Cerebellar cortex (tissue), 1 donor: Measurements from ENCODE around the gene SLC13A4.
A peak's percentile ranks its signal among the peaks of the same experiment; 100 is the strongest.
"Not testable (repeated sequence)": the region's sequence is repeated elsewhere in the genome, so short reads cannot be mapped to it uniquely, and the experiment has no call there.

Experiments
- DNase-seq: peaks from one replicate; pipeline ENCODE4 v3.0.0-alpha.2; 2015; ENCODE audit warnings: low spot score

Gene SLC13A4

DNA sequence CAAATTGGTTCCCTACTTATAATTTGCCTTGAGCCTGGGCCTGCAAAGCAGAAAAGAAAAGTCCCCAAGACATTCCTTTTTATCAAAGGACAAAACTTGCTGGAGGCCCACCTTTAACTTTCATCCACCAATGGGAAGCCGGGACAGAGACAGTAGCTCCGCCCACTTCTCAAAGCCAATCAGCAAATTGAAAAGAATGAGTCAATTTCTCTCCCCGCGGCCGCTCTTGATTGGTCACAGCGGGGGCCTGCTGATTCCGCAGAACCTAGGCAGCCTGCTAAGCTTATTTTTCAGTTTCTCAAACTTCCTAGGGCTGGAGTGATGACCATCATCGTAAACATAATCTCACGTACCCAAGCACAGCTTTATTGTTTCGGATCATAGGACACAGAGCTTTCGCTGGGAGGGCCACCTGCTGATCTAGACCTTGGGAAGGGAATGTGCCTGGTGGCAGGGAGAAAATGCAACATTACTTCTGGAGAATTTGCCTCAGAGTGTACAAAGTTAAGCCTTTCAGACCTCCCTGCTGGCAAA is at the start of gene SLC13A4:
TSS of gene SLC13A4 (minus strand) at position 51 of the 534 bp plus-strand sequence. CDS start 690 bp downstream, outside the sequence.
- no peak for DNase-seq

GRCh38 chr7:135775915-135776314 is 47.9 kb upstream of the SLC13A4 start:
- DNase-seq = not testable (repeated sequence)

DNA sequence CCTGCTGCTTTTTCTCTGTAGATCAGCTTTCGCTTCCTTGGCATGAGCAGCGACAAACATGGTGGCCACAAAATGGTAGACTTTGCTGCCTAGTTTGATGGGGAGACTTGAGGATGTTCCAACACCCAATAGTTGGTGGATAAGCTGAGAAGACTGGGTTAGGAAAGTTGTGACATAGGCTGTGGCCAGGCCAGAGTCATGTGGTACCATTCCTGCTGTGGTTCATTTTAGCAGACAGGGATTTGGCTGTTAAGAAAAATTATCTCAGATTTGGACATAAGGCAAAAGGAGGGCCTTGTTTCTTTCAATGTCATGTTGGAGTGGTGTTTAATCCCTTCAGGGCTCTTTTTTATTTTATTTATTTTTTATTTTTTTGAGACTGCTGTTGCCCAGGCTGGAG is 47.2 kb upstream of the SLC13A4 start:
- DNase-seq = no peak

GRCh38 chr7:135774284-135774683 is 46.3 kb upstream of the SLC13A4 start:
- DNase-seq = no peak

DNA sequence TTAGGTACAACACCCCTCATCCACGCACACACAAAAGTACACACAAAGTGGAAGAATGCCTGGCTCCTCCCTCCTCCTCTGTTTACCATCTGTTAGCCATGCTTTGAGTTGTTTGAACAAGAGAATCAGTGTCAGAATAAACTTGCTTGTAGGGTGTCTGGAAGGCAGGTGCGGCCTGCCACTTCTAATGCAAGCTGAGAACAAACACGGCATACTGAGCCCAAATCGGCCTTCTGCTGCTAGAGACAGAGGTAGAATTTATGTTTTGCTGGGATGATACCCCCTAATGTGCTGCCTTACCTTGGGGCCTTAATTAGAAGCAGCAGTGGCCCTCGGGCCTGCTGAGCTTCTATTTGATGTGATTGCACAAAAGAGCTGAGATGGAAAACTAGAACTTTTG is 45.5 kb upstream of the SLC13A4 start:
- no peak for DNase-seq

DNA sequence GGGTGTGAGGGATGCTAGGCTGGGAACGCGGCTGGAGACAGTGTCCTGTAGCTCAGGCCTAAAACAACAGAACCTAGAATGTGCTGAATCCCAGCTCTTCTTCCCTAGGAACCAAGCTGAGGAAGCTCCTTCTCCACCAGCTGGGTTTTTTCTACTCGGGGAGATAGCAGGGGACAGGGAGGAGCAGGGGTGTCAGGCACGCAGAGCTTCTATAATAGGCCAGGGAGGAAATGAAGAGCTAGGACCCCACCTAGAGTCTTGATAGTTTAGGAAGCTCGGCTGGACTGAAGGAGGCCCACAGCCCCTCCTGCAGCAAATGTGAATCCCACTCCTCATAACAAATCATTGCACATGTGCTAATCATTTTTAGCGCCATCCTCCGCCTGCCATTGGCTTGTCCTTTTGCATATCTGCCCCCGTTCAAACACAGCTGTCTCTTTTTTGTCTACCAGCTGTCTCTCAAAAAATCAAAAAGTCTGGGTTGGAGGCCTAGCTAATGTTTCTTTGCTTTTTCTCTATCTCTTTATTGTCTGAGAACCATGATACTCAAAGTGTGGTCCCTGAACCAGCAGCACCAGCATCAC is 44.7 kb upstream of the SLC13A4 start:
- no peak for DNase-seq

GRCh38 chr7:135771961-135772638 is 44.1 kb upstream of the SLC13A4 start:
- no peak for DNase-seq

DNA sequence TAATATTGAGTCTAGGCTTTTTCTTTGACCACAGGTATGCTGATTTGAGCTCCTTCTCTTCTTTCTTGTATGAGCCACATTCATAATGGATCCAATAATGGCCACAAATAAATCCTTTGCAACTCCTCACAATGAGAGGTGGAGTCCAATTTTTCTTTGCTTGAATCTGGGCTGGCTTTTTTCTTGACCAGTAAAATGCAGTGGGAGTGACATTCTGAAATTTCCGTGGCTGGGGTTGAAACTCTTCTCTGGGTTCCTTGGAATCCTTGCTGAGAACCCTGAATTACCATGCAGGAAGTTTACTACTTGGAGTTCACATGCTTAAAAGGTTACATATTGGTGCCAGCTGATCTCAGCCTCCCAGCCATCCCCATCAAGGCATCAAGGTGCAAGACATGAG is 43.1 kb upstream of the SLC13A4 start:
- DNase-seq = no peak

GRCh38 chr7:135770139-135770710 is 42.2 kb upstream of the SLC13A4 start:
- DNase-seq = no peak

- DNase-seq = peak; percentile 16
These were observed 41.2 kb upstream of the SLC13A4 start for GRCh38 chr7:135769005-135769802.

DNA sequence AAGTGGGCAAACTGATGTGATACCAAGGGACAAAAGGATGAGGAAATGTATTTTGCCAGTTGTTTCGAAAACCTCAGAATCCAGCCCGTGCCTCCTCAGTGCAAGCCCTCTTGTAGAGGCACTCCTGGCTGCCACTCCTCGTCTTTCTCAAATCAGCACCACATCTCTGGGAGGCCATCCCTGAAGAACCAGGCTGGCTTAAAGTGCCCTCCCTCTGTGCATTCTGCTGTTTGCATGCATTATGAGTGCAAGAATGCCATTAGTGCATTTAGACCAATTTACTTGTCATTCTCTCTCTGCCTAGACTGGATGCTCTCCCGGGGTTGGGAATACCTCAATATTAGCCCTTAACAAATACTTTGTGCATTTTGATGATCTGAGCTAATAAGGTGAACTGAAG is 40.5 kb upstream of the SLC13A4 start:
- DNase-seq = no peak

DNA sequence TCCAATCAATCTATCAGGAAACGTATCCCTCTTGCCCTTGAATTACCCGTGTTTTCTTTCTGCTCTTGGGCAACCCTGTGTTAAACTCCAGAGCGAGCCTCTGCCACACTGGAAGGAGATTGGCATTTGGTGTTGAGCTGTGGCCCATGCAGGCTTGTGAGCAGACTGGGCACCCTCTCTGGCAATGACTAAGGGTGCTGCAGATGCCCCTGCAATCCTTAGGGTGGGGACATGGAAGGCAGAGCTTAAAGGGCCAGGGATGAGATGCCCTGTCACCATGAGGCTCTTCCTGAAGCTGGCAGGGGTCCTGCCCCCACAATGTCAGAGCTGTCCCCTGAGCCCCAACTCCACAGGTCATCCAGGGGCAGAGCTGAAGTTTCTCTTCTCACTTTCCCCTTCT is 40.1 kb upstream of the SLC13A4 start:
- DNase-seq = no peak

DNA sequence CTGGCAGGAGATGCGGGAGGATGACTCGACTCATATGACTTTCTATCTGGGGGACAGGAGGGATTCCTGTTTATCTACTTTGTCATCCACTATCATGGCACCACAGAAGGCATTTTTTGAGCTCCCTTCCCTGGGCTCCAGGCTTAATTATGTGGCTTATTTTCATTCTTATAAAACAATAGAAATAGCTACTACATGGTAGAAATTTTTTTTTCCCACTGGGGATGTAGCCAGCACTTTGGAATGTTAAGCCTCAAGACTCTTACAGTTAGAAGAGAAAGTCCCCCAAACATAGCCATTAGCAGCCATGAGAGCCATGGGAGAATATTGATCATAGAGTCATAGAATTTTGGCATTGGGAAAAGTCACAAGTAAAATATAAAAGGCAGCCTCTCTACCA is 35.3 kb upstream of the SLC13A4 start:
- DNase-seq = no peak

DNA sequence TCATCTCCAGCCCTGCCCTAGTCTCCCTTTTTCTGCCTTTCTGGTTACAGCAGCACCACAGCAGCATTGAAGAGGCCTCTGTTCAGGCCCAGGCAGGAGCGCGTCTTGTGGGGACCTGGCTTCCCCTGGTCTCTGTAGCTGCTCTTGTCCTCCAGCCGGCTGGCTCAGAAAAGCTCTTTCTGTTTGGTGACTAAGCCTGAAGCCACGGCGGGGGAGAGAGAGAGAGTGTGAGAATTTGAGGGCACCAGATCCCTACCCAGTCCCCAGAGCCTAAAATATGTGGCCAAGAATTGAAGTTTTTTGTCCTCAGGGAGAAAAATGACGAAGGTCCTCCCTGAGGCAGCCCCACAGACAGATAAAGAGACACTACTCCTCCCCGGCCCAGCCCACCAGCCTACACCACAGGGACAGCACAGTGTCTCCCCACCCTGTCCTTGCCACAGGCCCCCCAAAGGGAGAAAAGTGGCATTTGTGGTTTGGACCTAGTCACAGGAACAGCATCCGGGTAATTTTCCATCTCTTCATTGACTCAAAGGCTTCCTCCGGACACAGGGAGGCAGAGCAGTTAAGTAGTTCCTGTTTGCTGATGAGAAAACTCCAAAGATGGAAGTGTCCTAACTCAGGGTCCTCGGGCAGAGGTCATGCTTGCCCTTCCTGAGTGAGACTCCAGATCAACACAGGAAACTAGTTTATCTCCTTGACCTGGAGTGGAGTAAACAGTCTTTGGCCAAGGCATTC is 33.9 kb upstream of the SLC13A4 start:
- no peak for DNase-seq

DNA sequence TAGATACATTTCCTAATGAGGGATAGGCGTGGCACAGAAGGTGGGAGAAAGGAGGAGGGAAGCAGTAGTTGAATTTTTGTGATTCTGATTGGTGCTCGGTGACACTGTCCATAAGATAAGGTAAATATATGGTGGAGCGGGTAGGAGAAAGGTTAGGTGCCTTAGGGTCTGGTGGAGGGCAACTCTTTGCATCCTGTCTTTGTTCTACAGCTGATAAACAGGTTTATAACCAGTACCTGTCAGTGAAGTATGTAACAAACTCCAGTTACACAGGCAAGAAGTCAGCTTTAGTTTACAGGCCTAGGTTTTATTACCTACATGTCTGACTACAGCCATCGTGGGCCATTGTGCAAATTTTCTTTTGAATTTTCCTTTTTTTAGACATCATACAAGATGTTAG is 31.5 kb upstream of the SLC13A4 start:
- no peak for DNase-seq

DNA sequence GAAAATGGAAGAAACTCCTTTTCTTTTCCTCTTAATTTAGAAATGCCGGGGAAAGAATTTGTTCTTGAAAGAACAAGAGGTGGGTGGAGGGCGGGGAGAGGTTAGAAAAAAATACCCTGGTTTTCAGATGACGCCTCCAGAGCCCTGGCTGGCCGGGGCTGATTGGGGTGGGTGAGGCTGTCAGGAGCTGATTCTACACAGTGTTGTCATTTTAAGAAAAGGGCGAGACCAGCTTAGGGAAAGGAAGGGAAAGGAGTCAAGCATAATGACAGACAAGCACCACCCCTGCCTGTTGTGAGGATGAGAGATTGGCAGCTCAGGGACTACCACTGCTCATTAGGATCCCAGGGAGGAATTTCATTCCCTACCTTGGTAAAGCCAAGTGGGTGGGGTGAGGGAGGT is 30.5 kb upstream of the SLC13A4 start:
- no peak for DNase-seq

GRCh38 chr7:135757719-135758411 is 29.9 kb upstream of the SLC13A4 start:
- DNase-seq = no peak

DNA sequence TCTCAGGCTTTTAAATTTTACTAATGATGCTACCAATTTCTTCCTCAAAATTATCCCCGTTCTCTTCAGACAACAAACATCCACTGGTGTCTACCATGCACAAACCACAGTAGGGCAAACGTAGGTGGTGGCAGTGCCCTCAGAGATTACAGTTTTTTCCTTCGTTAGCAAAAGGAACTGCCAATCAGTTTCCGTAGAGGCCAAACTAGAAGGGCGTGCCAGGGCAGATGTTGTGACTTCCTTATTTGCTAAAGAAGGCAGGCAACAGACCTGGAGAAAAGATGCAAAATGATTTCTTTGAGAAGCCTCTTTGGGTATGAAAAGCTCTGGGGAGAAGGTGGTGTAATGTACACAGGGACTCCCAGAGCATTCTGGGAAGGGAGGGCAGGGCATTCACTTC is 28.2 kb upstream of the SLC13A4 start:
- no peak for DNase-seq

- DNase-seq = no peak
These were observed 27.4 kb upstream of the SLC13A4 start for GRCh38 chr7:135755351-135755753.

GRCh38 chr7:135753616-135754413 is 25.8 kb upstream of the SLC13A4 start:
- DNase-seq = no peak
